H1 (cell line): ENCODE data around the gene LURAP1L. TPM values are rescaled to one million over a fixed set of nuclear protein-coding genes. Genes with fewer than 3 reads are reported as not detected.

ENCODE experiments used
- CBX8 ChIP-seq: fragments of 300-800, 300-1000 bp; sonication (generic); IDR thresholded peaks from 2 replicates; pipeline ENCODE4 v1.7.1; 2016; ENCODE audit warnings: low read depth, low read length, borderline replicate concordance
- CHD7 ChIP-seq: fragments of 300-600 bp; sonication (generic); IDR thresholded peaks from 2 replicates; pipeline ENCODE4 v1.7.1; 2012; ENCODE audit warnings: low read length, moderate library complexity, mild to moderate bottlenecking, inconsistent platforms; ENCODE audit not compliant: insufficient replicate concordance
- E2F6 ChIP-seq: IDR thresholded peaks from 2 replicates; pipeline ENCODE4 v1.6.1; 2012; ENCODE audit warnings: inconsistent platforms
- KDM4A ChIP-seq: IDR thresholded peaks from one replicate; pipeline ENCODE4 v1.7.1; 2012; ENCODE audit warnings: low read depth, mild to moderate bottlenecking, moderate library complexity, low read length, inconsistent platforms; ENCODE audit not compliant: severe bottlenecking
- MAFK ChIP-seq: IDR thresholded peaks from 2 replicates; pipeline ENCODE4 v1.6.1; 2012; ENCODE audit warnings: low read depth, mild to moderate bottlenecking, improper control_type of control experiment, low read length
- POU5F1 ChIP-seq: IDR thresholded peaks from 2 replicates; pipeline ENCODE4 v1.6.1; 2011; ENCODE audit warnings: low read depth, mild to moderate bottlenecking, low read length, moderate library complexity
- SIN3A ChIP-seq, 2 experiments: IDR thresholded peaks in 1 of 2; conservative IDR thresholded peaks in 1 of 2; 2 replicates each; pipeline ENCODE4 v1.6.1; 2011 to 2012; ENCODE audit warnings: low read length in 2 of 2, improper control_type of control experiment in 1 of 2, low read depth in 1 of 2, mild to moderate bottlenecking in 1 of 2
- SIRT6 ChIP-seq: IDR thresholded peaks from one replicate; pipeline ENCODE4 v1.7.1; 2012; ENCODE audit warnings: low read length, inconsistent platforms
- SP1 ChIP-seq: IDR thresholded peaks from 2 replicates; pipeline ENCODE4 v1.6.1; 2011; ENCODE audit warnings: low read depth, low read length
- SP2 ChIP-seq: IDR thresholded peaks from 2 replicates; pipeline ENCODE4 v1.6.1; 2012; ENCODE audit warnings: mild to moderate bottlenecking, low read length, inconsistent platforms
- TEAD4 ChIP-seq: IDR thresholded peaks from 2 replicates; pipeline ENCODE4 v1.6.1; 2012; ENCODE audit warnings: low read depth, low read length, inconsistent platforms, mixed read lengths
- polyA plus RNA-seq, 7 experiments: library from polyadenylated mRNA; depleted of rRNA in 3 of 7; stranded (reverse) in 5 of 7; unstranded in 2 of 7; fragments of >200 nt in 5 of 7; fragments of 200-250 nt in 2 of 7; gene quantifications; 1 replicate in 5 of 7; 2 replicates in 1 of 7; 4 replicates in 1 of 7; pipeline versions ENCODE4 v1.2.1 to v1.2.3, GENCODE V29; 2011 to 2013; ENCODE audit warnings: missing spikeins in 2 of 7, mixed read lengths in 2 of 7
- total RNA-seq: library from RNA; stranded (reverse); fragmentation: NEBNext Ultra II Directional; extraction: Animal tissue kit (Norgen Biotek cat#: 25700); gene quantifications from 2 replicates; pipeline ENCODE4 v1.2.1, GENCODE V29; 2021

LURAP1L gene
- total and polyA plus RNA-seq, 2 of the 8 experiments (the other 6 are each of a cell fraction or from before 2014, with no cell fraction given) = 0.63 to 1.2 TPM

- TF ChIP-seq CHD7 = no peak
- TF ChIP-seq SIRT6 = no peak
- TF ChIP-seq POU5F1 = no peak
- TF ChIP-seq E2F6 = no peak
- TF ChIP-seq SP2 = no peak
- no peak for TF ChIP-seq TEAD4
- no peak for TF ChIP-seq MAFK
- no peak for TF ChIP-seq CBX8
- TF ChIP-seq SIN3A (conservative IDR thresholded peaks at IDR 0.05 in 1 of 2, IDR thresholded peaks at IDR 0.05 in 1 of 2; ENCODE audit: low read depth in 1 of 2, low read length in 2 of 2) = no peak
- TF ChIP-seq KDM4A = no peak
- TF ChIP-seq SP1 = no peak
Measured at GRCh38 chr9:12849486-12850003, 74.7 kb downstream of the LURAP1L start (continued).
